ENCODE measurements around the gene SMIM44.
"Not testable (repeated sequence)": the region's sequence is repeated elsewhere in the genome, so short reads cannot be mapped to it uniquely, and the experiment has no call there.

SMIM44 gene

GRCh38 chr19:3455960-3456601, 27.2 kb downstream of the SMIM44 start:
- H3K4me3 ChIP-seq (ENCODE audit: low read depth, low read length), result no peak overlapping the region
- DNase-seq (ENCODE audit: low read depth, low spot score), result no peak
- POLR2A ChIA-PET, result no interaction called here
- CTCF ChIA-PET, result no interaction called here
- TF ChIP-seq, protein P1, sequence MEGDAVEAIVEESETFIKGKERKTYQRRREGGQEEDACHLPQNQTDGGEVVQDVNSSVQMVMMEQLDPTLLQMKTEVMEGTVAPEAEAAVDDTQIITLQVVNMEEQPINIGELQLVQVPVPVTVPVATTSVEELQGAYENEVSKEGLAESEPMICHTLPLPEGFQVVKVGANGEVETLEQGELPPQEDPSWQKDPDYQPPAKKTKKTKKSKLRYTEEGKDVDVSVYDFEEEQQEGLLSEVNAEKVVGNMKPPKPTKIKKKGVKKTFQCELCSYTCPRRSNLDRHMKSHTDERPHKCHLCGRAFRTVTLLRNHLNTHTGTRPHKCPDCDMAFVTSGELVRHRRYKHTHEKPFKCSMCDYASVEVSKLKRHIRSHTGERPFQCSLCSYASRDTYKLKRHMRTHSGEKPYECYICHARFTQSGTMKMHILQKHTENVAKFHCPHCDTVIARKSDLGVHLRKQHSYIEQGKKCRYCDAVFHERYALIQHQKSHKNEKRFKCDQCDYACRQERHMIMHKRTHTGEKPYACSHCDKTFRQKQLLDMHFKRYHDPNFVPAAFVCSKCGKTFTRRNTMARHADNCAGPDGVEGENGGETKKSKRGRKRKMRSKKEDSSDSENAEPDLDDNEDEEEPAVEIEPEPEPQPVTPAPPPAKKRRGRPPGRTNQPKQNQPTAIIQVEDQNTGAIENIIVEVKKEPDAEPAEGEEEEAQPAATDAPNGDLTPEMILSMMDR (IDR thresholded peaks at IDR 0.05; ENCODE audit: insufficient read depth, low read length, missing control alignments), result no peak

DNA sequence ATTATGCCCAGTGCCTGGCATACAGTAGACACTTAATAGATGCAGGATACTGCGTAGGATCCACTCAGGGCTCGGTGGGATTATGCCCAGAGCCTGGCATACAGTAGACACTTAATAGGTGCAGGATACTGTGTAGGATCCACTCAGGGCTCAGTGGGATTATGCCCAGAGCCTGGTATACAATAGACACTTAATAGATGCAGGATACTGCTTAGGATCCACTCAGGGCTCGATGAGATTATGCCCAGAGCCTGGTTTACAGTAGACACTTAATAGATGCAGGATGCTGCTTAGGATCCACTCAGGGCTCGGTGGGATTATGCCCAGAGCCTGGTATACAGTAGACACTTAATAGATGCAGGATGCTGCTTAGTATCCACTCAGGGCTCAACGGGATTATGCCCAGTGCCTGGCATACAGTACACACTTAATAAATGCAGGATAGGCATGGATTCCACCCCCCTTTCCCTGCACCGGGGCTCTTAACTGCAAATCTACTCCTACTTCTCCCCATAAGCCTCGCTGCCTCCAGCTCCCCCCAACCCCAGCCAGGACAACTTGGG, 27.8 kb downstream of the SMIM44 start:
- POLR2A ChIA-PET, result no interaction called here
- CTCF ChIA-PET, result interaction anchor here (1.2 kb wide), 1 partner anchor 16 kb away, joined by 3 read pairs; no protein-coding TSS in a partner anchor
- no peak overlapping the region for H3K4me3 ChIP-seq (ENCODE audit: low read depth, low read length)
- no peak for DNase-seq (ENCODE audit: low read depth, low spot score)
- TF ChIP-seq, protein P1 (IDR thresholded peaks at IDR 0.05; ENCODE audit: insufficient read depth, low read length, missing control alignments), result no peak

DNA sequence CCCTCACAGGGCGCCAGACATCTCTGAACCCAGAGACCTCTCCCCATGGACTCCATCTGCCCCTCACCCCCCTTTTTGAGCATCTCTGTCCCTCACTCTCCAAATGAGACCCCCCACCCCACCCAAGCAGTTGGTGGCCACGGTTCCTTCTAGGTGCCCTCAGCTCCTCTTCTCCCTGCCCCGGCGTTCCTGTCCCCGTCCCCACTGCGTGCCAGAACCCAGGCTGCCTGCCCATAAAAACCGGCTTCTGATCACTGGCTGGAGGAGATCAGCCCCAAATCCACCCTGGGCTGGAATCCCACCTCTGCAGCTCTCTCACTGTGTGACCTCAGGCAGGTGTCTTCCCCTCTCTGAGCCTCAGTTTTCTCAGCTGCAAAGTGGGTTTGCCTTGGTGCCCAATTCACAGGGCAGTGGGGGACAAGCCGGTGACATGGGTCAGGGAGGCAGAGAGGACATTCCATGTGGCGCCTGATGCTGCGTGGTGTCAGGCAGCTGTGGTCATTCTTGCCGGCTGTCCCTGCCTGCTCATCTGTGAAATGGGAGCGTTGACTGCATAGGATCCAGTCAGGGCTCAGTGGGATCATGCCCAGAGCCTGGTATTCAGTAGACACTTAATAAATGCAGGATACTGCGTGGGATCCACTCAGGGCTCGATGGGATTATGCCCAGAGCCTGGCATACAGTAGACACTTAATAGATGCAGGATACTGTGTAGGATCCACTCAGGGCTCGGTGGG, 28.4 kb downstream of the SMIM44 start:
- ChIA-PET CTCF (interaction anchor here (0.6 to 1.2 kb wide), 4 partner anchors 13 to 492 kb away, joined by 3 to 4 read pairs (median 3); no protein-coding TSS in a partner anchor), POLR2A (no interaction called here)
- no peak overlapping the region for H3K4me3 ChIP-seq (ENCODE audit: low read depth, low read length)
- DNase-seq (ENCODE audit: low read depth, low spot score), result no peak
- TF ChIP-seq, protein P1 (IDR thresholded peaks at IDR 0.05; ENCODE audit: insufficient read depth, low read length, missing control alignments), result no peak

GRCh38 chr19:3453840-3454239, 29.4 kb downstream of the SMIM44 start:
- TF ChIP-seq, protein P1 (IDR thresholded peaks at IDR 0.05; ENCODE audit: insufficient read depth, low read length, missing control alignments), result no peak
- CTCF ChIA-PET, result interaction anchor here (1.0 kb wide), 1 partner anchor 12 kb away, joined by 4 read pairs; no protein-coding TSS in a partner anchor
- POLR2A ChIA-PET, result no interaction called here
- no peak overlapping the region for H3K4me3 ChIP-seq (ENCODE audit: low read depth, low read length)
- no peak for DNase-seq (ENCODE audit: low read depth, low spot score)

DNA sequence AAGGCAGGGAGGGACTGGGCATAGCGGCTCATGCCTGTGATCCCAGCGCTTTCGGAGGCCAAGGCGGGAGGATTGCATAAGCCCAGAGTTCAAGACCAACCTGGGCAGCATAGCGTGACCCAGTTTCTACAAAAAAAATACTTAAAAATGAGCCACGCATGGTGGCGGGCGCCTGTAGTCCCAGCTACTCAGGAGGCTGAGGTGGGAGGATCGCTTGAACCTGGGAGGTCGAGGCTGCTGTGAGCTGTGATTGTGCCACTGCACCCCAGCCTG, 30.4 kb downstream of the SMIM44 start:
- CTCF ChIA-PET; DNase-seq (ENCODE audit: low read depth, low spot score); POLR2A ChIA-PET; H3K4me3 ChIP-seq (ENCODE audit: low read depth, low read length): not testable (repeated sequence)

DNA sequence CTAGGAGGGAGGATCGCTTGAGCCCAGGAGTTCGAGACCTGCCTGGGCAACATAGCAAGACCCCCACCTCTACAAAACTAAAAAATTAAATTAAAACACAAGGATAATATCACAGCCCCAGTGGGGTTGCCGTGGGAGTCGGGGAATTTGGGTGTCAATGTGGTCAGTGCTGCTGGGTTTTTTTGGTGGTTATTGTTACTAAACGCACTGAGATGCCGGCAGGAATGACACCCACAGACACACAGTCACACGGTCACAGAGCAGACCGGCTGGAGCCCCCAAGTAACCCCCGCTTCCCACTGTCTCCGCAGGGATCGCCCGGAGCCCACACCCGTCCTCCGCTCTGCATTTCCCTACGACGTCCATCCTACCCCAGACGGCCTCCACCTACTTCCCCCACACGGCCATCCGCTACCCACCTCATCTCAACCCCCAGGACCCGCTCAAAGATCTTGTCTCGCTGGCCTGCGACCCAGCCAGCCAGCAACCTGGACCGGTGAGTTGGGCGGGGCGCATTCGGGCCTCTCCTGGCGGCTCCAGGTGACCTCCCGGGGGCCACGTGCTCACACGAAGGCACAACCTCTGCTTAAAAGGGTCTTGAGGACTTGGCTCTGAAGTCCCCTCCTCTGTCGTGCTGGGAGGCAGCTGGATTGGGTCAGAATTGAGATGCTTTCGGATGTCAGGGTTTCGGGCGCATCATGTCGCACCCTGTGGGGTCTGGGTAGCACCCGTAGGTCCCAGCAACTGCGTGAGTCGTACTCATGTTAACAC, 30.9 kb downstream of the SMIM44 start:
- CTCF ChIA-PET, result no interaction called here
- TF ChIP-seq, protein P1 (IDR thresholded peaks at IDR 0.05; ENCODE audit: insufficient read depth, low read length, missing control alignments), result no peak
- POLR2A ChIA-PET, result interaction anchor here (0.6 kb wide), 1 partner anchor 44 kb away, joined by 4 read pairs; no protein-coding TSS in a partner anchor
- no peak for DNase-seq (ENCODE audit: low read depth, low spot score)
- H3K4me3 ChIP-seq (ENCODE audit: low read depth, low read length), result no peak overlapping the region

Measured in AG04449 (cell line).